MM.1S (cell line): Measurements from ENCODE around the gene STX16.

ENCODE experiments used
- DNase-seq: peaks from one replicate; pipeline ENCODE4 v3.0.0-alpha.2; 2015
- H2AFZ ChIP-seq: fragments of 300-600 bp; sonication (generic); 2 replicates; pipeline ENCODE4 v1.6.0; 2016; ENCODE audit warnings: antibody characterized with exemption, low read length
- H3F3A ChIP-seq: fragments of 300-600 bp; sonication (generic); 2 replicates; pipeline ENCODE4 v1.6.1; 2016; ENCODE audit warnings: mild to moderate bottlenecking, antibody characterized with exemption, low read length, moderate library complexity, mixed read lengths; ENCODE audit not compliant: insufficient read depth
- H3K27ac ChIP-seq: fragments of 300-600 bp; sonication (generic); 2 replicates; pipeline ENCODE4 v1.5.1; 2016; ENCODE audit warnings: mild to moderate bottlenecking, low read length
- H3K27me3 ChIP-seq: fragments of 300-600 bp; sonication (generic); replicated peaks from 2 replicates; pipeline ENCODE4 v1.6.0; 2016; ENCODE audit warnings: low read length; ENCODE audit not compliant: insufficient read depth
- H3K36me3 ChIP-seq: fragments of 300-600 bp; sonication (generic); replicated peaks from 2 replicates; pipeline ENCODE4 v1.6.1; 2016; ENCODE audit warnings: mild to moderate bottlenecking, low read length, mixed read lengths; ENCODE audit not compliant: insufficient read depth
- H3K4me1 ChIP-seq: fragments of 300-600 bp; sonication (generic); 2 replicates; pipeline ENCODE4 v1.6.1; 2016; ENCODE audit warnings: low read length, mixed read lengths
- H3K4me2 ChIP-seq: fragments of 300-600 bp; sonication (generic); 2 replicates; pipeline ENCODE4 v1.6.0; 2016; ENCODE audit warnings: low read depth, low read length
- H3K4me3 ChIP-seq: fragments of 300-600 bp; sonication (generic); 2 replicates; pipeline ENCODE4 v1.5.1; 2016; ENCODE audit warnings: low read length, mixed read lengths
- H3K79me2 ChIP-seq: fragments of 300-600 bp; sonication (generic); 2 replicates; pipeline ENCODE4 v1.6.1; 2016; ENCODE audit warnings: mixed run types, low read length, mixed read lengths
- H3K9ac ChIP-seq: fragments of 300-600 bp; sonication (generic); 2 replicates; pipeline ENCODE4 v1.6.1; 2016; ENCODE audit warnings: low read length, mixed read lengths
- H3K9me2 ChIP-seq: fragments of 300-600 bp; sonication (generic); replicated peaks from 2 replicates; pipeline ENCODE4 v1.6.1; 2016; ENCODE audit warnings: mild to moderate bottlenecking, low read length, mixed read lengths; ENCODE audit not compliant: insufficient read depth
- H3K9me3 ChIP-seq: fragments of 300-600 bp; sonication (generic); replicated peaks from 2 replicates; pipeline ENCODE4 v1.6.1; 2016; ENCODE audit warnings: mild to moderate bottlenecking, low read length, mixed read lengths; ENCODE audit not compliant: insufficient read depth
- H4K20me1 ChIP-seq: fragments of 300-600 bp; sonication (generic); 2 replicates; pipeline ENCODE4 v1.6.1; 2016; ENCODE audit warnings: mild to moderate bottlenecking, low read length, moderate library complexity, mixed read lengths; ENCODE audit not compliant: insufficient read depth
- CTCF ChIP-seq: fragments of 300-600 bp; sonication (generic); IDR thresholded peaks from 2 replicates; pipeline ENCODE4 v1.5.1; 2016; ENCODE audit warnings: antibody characterized with exemption, low read length, mixed read lengths
- EZH2 ChIP-seq: fragments of 300-600 bp; sonication (generic); optimal IDR thresholded peaks from 2 replicates; pipeline ENCODE3; 2017; ENCODE audit warnings: low read depth, mild to moderate bottlenecking, antibody characterized with exemption, low read length, mixed read lengths
- EZH2phosphoT487 ChIP-seq: fragments of 300-600 bp; sonication (generic); IDR thresholded peaks from 2 replicates; pipeline ENCODE4 v1.6.1; 2018; ENCODE audit warnings: antibody characterized with exemption, low read length

The STX16 gene

GRCh38 chr20:58703765-58704371 lies 52.8 kb downstream of the STX16 start:
- no peaks in the 10 kb centered on the region for H3K9me2 ChIP-seq
- H3K9me3 ChIP-seq: no peaks in the 10 kb centered on the region
- TF ChIP-seq CTCF (no peak), EZH2phosphoT487 (no peak), EZH2 (no peak)
- H3K9ac ChIP-seq: no peak overlapping the region
- H3K4me2 ChIP-seq: no peak overlapping the region
- no peaks in the 10 kb centered on the region for H3K36me3 ChIP-seq
- no peak overlapping the region for H3K27ac ChIP-seq
- no peaks in the 10 kb centered on the region for H4K20me1 ChIP-seq
- no peaks in the 10 kb centered on the region for H3F3A ChIP-seq
- no peaks in the 10 kb centered on the region for H3K27me3 ChIP-seq
- no peak for DNase-seq
- H2AFZ ChIP-seq: no peak overlapping the region
- H3K79me2 ChIP-seq: no peaks in the 10 kb centered on the region
- no peaks in the 10 kb centered on the region for H3K4me1 ChIP-seq
- H3K4me3 ChIP-seq: no peak overlapping the region

- no peak overlapping the region for H3K4me2 ChIP-seq
- no peak for TF ChIP-seq EZH2phosphoT487
- no peak for TF ChIP-seq EZH2
- no peak for TF ChIP-seq CTCF
- H3K27me3 ChIP-seq: no peaks in the 10 kb centered on the region
- H4K20me1 ChIP-seq: no peaks in the 10 kb centered on the region
- H3K9me2 ChIP-seq: no peaks in the 10 kb centered on the region
- H3K79me2 ChIP-seq: no peaks in the 10 kb centered on the region
- H3K9ac ChIP-seq: no peak overlapping the region
- no peaks in the 10 kb centered on the region for H3K9me3 ChIP-seq
- H3K4me1 ChIP-seq: no peaks in the 10 kb centered on the region
- no peaks in the 10 kb centered on the region for H3F3A ChIP-seq
- no peak overlapping the region for H3K4me3 ChIP-seq
- H3K36me3 ChIP-seq: no peaks in the 10 kb centered on the region
- no peak for DNase-seq
- H3K27ac ChIP-seq: no peak overlapping the region
- H2AFZ ChIP-seq: no peak overlapping the region
These were observed 54.3 kb downstream of the STX16 start for GRCh38 chr20:58705208-58705926.

- TF ChIP-seq EZH2 (no peak), EZH2phosphoT487 (no peak)
- H3K27me3 ChIP-seq: no peaks in the 10 kb centered on the region
These were observed 55.2 kb downstream of the STX16 start for GRCh38 chr20:58706150-58706892.

More at GRCh38 chr20:58706150-58706892, 55.2 kb downstream of the STX16 start:
- H4K20me1 ChIP-seq: no peaks in the 10 kb centered on the region
- no peaks in the 10 kb centered on the region for H3F3A ChIP-seq
- no peaks in the 10 kb centered on the region for H3K79me2 ChIP-seq
- no peak overlapping the region for H3K9ac ChIP-seq
- H3K9me2 ChIP-seq: no peaks in the 10 kb centered on the region
- no peak overlapping the region for H3K4me3 ChIP-seq
- H3K27ac ChIP-seq: no peak overlapping the region
- no peak overlapping the region for H3K4me2 ChIP-seq
- no peaks in the 10 kb centered on the region for H3K4me1 ChIP-seq
- H3K36me3 ChIP-seq: no peaks in the 10 kb centered on the region
- no peak for DNase-seq
- H3K9me3 ChIP-seq: no peaks in the 10 kb centered on the region
- H2AFZ ChIP-seq: no peak overlapping the region
